ENCODE measurements around the gene CHCHD3.

DNA sequence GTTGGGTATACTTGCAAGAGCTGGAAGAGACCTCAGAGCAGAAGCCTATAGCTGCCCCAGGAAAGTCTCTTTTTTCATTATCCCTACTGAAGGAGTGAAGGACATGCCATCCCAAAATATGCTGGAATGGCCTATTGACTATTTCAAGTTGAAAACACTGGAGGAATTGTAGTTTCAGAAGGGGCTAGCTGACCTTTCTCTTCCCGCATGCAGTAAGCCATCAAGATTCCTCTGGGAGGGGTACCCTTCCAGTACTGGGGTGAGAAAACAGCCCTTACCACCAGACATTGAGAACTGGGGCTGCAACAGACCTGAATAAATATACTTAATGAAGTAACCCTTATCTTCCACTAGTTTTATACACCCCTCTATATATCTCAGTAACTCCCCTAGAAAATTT is 41.7 kb downstream of the CHCHD3 start:
- TF ChIP-seq TAF1 (IDR thresholded peaks at IDR 0.05; ENCODE audit: control insufficient read depth, extremely low read depth, insufficient read depth, low read length, severe bottlenecking) (no peak), HDAC3 (IDR thresholded peaks at IDR 0.05; ENCODE audit: borderline replicate concordance, partially characterized antibody) (no peak), EZH2 (IDR thresholded peaks at IDR 0.05; ENCODE audit: borderline replicate concordance, low read depth, low read length) (no peak), NFIC (IDR thresholded peaks at IDR 0.05) (no peak), TARDBP (IDR thresholded peaks at IDR 0.05) (no peak), NFRKB (IDR thresholded peaks at IDR 0.05; ENCODE audit: low read depth) (no peak)
- TF ChIP-seq, protein P1, sequence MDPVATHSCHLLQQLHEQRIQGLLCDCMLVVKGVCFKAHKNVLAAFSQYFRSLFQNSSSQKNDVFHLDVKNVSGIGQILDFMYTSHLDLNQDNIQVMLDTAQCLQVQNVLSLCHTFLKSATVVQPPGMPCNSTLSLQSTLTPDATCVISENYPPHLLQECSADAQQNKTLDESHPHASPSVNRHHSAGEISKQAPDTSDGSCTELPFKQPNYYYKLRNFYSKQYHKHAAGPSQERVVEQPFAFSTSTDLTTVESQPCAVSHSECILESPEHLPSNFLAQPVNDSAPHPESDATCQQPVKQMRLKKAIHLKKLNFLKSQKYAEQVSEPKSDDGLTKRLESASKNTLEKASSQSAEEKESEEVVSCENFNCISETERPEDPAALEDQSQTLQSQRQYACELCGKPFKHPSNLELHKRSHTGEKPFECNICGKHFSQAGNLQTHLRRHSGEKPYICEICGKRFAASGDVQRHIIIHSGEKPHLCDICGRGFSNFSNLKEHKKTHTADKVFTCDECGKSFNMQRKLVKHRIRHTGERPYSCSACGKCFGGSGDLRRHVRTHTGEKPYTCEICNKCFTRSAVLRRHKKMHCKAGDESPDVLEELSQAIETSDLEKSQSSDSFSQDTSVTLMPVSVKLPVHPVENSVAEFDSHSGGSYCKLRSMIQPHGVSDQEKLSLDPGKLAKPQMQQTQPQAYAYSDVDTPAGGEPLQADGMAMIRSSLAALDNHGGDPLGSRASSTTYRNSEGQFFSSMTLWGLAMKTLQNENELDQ (CRISPR knock-in tag; IDR thresholded peaks at IDR 0.05; ENCODE audit: borderline replicate concordance), result no peak
- TF ChIP-seq, protein P2, sequence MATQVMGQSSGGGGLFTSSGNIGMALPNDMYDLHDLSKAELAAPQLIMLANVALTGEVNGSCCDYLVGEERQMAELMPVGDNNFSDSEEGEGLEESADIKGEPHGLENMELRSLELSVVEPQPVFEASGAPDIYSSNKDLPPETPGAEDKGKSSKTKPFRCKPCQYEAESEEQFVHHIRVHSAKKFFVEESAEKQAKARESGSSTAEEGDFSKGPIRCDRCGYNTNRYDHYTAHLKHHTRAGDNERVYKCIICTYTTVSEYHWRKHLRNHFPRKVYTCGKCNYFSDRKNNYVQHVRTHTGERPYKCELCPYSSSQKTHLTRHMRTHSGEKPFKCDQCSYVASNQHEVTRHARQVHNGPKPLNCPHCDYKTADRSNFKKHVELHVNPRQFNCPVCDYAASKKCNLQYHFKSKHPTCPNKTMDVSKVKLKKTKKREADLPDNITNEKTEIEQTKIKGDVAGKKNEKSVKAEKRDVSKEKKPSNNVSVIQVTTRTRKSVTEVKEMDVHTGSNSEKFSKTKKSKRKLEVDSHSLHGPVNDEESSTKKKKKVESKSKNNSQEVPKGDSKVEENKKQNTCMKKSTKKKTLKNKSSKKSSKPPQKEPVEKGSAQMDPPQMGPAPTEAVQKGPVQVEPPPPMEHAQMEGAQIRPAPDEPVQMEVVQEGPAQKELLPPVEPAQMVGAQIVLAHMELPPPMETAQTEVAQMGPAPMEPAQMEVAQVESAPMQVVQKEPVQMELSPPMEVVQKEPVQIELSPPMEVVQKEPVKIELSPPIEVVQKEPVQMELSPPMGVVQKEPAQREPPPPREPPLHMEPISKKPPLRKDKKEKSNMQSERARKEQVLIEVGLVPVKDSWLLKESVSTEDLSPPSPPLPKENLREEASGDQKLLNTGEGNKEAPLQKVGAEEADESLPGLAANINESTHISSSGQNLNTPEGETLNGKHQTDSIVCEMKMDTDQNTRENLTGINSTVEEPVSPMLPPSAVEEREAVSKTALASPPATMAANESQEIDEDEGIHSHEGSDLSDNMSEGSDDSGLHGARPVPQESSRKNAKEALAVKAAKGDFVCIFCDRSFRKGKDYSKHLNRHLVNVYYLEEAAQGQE (IDR thresholded peaks at IDR 0.05; ENCODE audit: borderline replicate concordance), result no peak
- TF ChIP-seq, protein P2 (CRISPR knock-in tag; IDR thresholded peaks at IDR 0.05; ENCODE audit: low read depth), result no peak
- TF ChIP-seq, protein P3, sequence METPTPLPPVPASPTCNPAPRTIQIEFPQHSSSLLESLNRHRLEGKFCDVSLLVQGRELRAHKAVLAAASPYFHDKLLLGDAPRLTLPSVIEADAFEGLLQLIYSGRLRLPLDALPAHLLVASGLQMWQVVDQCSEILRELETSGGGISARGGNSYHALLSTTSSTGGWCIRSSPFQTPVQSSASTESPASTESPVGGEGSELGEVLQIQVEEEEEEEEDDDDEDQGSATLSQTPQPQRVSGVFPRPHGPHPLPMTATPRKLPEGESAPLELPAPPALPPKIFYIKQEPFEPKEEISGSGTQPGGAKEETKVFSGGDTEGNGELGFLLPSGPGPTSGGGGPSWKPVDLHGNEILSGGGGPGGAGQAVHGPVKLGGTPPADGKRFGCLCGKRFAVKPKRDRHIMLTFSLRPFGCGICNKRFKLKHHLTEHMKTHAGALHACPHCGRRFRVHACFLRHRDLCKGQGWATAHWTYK (CRISPR knock-in tag; IDR thresholded peaks at IDR 0.05), result no peak

All from K562 (cell line).